ENCODE measurements around the gene EYA2.
A peak's percentile ranks its signal among the peaks of the same experiment; 100 is the strongest.

Gene EYA2

DNA sequence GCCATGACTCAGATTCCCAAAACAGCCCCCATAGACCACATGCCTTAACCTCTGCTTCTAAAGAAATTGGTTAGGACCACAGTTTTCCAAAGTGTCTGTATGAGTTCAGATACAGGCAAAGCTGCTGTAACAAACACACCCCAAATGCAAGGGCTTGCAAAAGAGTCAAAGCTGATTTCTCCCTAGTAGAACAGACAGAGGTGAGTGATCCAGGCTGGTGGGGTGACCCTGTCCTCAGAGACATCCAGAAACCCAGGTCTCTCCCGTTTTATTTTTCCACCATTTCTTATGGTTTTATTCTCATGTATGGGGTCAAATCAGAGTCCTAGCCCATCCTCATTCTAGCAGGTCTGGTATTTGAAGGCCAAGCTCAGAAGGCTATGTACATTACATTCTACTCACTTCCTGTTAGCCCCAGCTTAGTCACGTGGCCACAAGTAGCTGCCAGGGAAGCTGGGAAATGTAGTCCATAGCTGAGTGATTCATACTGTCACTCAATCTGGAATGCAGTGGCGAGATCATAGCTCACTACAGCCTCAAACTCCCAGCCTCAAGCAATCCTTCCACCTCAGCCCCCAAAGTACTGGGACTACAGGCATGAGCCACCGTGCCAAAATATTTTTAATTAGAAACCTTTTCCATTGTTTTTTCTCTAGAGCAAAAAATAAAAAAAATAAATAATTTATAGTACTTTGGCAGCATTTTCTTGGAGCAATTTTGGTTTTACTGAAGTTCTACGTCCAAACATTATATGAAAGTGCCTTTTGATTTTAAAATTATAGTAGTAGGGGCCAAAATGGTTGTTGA lies 286.6 kb downstream of the EYA2 start:
- Histone ChIP-seq H3K9me3 (ENCODE audit: low read length) (no peaks in the 10 kb centered on the region), H3K4me1 (ENCODE audit: insufficient read depth, low read length) (no peaks in the 10 kb centered on the region), H2AFZ (ENCODE audit: low read depth, low read length) (peak overlapping the region; percentile 28), H3K27me3 (ENCODE audit: insufficient read depth, low read length) (no peaks in the 10 kb centered on the region), H3K36me3 (ENCODE audit: insufficient read depth, low read length) (no peaks in the 10 kb centered on the region), H3K4me3 (ENCODE audit: low read length) (no peak overlapping the region)

DNA sequence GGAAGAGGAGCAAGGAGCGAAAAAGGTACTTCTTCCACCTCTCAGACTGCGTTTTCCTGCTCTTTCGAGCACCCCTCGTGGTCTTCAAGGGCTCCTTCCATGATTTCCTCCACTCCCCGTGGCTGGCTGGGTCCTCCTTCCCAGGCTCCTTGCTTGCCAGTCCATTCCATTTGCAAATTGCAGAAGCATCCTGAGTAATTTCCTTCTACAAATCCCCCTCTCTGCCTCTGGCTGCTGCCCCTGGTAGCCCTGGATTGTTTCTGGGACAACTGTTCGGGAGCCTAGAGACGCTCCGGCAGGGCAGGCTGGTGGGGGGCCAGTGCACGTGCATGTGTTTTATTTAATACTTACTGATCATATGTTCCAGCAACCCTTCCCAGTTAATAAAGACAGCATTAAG lies 288.7 kb downstream of the EYA2 start:
- Histone ChIP-seq H2AFZ (ENCODE audit: low read depth, low read length) (no peak overlapping the region), H3K36me3 (ENCODE audit: insufficient read depth, low read length) (no peaks in the 10 kb centered on the region)

DNA sequence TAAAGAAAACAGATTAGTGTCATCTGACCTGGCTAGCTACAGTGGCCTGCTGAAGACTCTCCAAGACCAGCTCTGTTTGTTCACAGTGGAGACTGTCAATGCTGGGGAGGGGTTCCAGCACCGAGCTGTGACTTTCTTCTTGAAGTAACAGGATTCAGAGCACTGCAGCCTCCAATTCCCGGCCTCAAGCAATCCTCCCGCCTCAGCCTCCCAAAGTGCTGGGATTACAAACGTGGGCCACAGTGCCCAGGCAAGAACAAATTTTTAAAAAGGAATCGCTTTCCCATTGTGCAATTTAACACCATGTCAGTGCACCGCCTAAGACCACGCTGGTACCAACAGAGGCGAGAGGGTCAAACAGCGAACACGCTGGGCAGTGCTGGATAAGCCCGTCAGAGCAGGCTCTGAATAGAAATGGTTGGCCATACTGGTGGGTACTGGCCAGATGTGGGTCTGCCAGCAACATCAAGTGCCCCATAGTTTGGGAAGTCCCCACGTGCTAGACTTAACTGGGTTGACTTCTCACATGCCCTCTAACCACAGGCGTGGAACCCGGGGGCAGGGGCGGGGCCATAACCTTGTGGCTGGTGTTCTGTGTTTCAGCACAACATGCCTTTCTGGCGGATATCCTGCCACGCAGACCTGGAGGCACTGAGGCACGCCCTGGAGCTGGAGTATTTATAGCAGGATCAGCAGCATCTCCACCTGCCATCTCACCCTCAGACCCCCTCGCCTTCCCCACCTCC lies 293.0 kb downstream of the EYA2 start:
- no peaks in the 10 kb centered on the region for H3K4me1 ChIP-seq (ENCODE audit: insufficient read depth, low read length)
- H2AFZ ChIP-seq (ENCODE audit: low read depth, low read length) = no peak overlapping the region
- no peaks in the 10 kb centered on the region for H3K9me3 ChIP-seq (ENCODE audit: low read length)
- no peaks in the 10 kb centered on the region for H3K27me3 ChIP-seq (ENCODE audit: insufficient read depth, low read length)
- no peaks in the 10 kb centered on the region for H3K36me3 ChIP-seq (ENCODE audit: insufficient read depth, low read length)
- no peak overlapping the region for H3K4me3 ChIP-seq (ENCODE audit: low read length)

More for the DNA sequence above, 288.7 kb downstream of the EYA2 start:
- no peaks in the 10 kb centered on the region for H3K27me3 ChIP-seq (ENCODE audit: insufficient read depth, low read length)
- no peaks in the 10 kb centered on the region for H3K4me1 ChIP-seq (ENCODE audit: insufficient read depth, low read length)
- no peaks in the 10 kb centered on the region for H3K9me3 ChIP-seq (ENCODE audit: low read length)
- no peak overlapping the region for H3K4me3 ChIP-seq (ENCODE audit: low read length)

DNA sequence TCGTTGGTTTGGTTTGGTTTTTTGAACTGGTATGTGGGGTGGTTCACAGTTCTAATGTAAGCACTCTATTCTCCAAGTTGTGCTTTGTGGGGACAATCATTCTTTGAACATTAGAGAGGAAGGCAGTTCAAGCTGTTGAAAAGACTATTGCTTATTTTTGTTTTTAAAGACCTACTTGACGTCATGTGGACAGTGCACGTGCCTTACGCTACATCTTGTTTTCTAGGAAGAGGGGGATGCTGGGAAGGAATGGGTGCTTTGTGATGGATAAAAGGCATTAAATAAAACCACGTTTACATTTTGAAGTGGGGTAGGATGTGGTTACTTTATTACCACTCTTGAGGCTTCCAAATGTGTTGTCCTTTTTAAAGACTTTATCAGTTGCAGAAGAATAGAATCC lies 293.9 kb downstream of the EYA2 start:
- Histone ChIP-seq H3K36me3 (ENCODE audit: insufficient read depth, low read length) (no peaks in the 10 kb centered on the region), H3K4me1 (ENCODE audit: insufficient read depth, low read length) (no peaks in the 10 kb centered on the region), H3K27me3 (ENCODE audit: insufficient read depth, low read length) (no peaks in the 10 kb centered on the region), H2AFZ (ENCODE audit: low read depth, low read length) (no peak overlapping the region), H3K4me3 (ENCODE audit: low read length) (no peak overlapping the region), H3K9me3 (ENCODE audit: low read length) (no peaks in the 10 kb centered on the region)

DNA sequence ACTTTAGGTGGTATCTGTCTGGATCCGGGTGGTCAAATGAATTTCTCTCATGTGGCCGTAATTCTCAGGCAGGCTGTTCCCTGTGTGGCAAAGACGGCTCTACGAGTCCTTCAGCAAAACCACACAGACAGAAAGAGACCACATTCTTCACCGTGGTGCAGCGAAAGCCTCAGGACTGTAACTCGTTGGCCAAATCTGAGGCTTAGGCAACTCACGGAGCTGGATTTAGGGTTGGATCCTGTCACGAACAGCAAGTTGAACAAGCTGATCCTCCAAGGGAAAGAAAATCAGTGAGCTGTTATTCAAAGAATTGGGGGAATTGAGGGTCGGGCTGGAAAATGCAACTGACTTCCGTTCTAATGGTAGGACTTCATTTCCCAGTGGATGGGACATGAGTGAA lies 294.4 kb downstream of the EYA2 start:
- Histone ChIP-seq H3K27me3 (ENCODE audit: insufficient read depth, low read length) (no peaks in the 10 kb centered on the region), H3K9me3 (ENCODE audit: low read length) (no peaks in the 10 kb centered on the region), H3K36me3 (ENCODE audit: insufficient read depth, low read length) (no peaks in the 10 kb centered on the region), H3K4me1 (ENCODE audit: insufficient read depth, low read length) (no peaks in the 10 kb centered on the region), H2AFZ (ENCODE audit: low read depth, low read length) (no peak overlapping the region), H3K4me3 (ENCODE audit: low read length) (no peak overlapping the region)

DNA sequence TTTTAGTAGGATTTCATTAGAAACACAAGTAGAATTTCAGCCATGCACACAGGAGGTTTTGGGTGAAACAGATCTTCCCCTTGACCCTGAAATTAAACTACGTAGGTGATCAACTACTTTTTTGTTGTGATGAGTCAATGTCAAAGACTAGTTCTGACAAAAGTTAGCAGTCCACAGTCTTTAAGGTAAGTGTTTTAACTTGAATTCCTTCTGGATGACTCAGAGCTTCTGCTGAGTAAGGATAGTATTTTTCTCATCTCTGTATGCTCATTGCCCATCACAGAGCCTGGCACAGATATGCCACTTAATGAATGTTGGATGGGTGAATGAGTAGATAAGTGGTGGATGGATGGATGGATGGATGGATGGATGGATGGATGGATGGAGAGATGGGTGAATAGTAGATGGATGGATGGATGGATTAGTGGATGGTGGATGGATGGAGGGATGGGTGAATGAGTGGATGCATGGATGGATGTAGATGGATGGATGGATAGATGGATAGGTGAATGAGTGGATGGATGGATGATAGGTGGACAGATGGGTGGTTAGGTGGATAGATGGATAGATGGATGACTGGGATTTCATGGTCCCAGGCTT lies 296.5 kb downstream of the EYA2 start:
- H3K27me3 ChIP-seq (ENCODE audit: insufficient read depth, low read length) = no peaks in the 10 kb centered on the region
- H3K4me1 ChIP-seq (ENCODE audit: insufficient read depth, low read length) = no peaks in the 10 kb centered on the region

DNA sequence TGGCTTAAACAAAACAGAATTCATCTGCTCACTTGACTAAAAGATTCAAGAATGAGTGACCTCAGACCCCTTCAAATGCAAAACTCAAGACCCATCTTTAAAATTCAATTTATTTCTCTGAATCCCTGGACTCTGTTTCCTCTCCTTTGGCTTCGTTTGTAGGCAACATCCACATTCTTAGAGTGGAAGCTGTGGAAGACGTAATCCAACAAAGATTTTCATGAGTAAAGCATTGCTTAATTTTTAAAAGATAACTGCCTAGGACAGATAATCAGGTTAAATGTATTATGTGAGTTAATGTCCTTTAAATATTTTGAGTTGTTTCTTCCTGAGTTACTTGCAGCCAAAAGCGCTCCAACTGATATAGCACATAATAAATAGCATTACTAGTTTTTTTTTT lies 297.3 kb downstream of the EYA2 start:
- H3K4me1 ChIP-seq (ENCODE audit: insufficient read depth, low read length) = no peaks in the 10 kb centered on the region
- no peak overlapping the region for H2AFZ ChIP-seq (ENCODE audit: low read depth, low read length)
- H3K9me3 ChIP-seq (ENCODE audit: low read length) = no peaks in the 10 kb centered on the region
- no peaks in the 10 kb centered on the region for H3K27me3 ChIP-seq (ENCODE audit: insufficient read depth, low read length)
- H3K4me3 ChIP-seq (ENCODE audit: low read length) = no peak overlapping the region
- no peaks in the 10 kb centered on the region for H3K36me3 ChIP-seq (ENCODE audit: insufficient read depth, low read length)

More for the DNA sequence above, 296.5 kb downstream of the EYA2 start:
- Histone ChIP-seq H3K4me3 (ENCODE audit: low read length) (no peak overlapping the region), H2AFZ (ENCODE audit: low read depth, low read length) (no peak overlapping the region), H3K9me3 (ENCODE audit: low read length) (no peaks in the 10 kb centered on the region), H3K36me3 (ENCODE audit: insufficient read depth, low read length) (no peaks in the 10 kb centered on the region)

DNA sequence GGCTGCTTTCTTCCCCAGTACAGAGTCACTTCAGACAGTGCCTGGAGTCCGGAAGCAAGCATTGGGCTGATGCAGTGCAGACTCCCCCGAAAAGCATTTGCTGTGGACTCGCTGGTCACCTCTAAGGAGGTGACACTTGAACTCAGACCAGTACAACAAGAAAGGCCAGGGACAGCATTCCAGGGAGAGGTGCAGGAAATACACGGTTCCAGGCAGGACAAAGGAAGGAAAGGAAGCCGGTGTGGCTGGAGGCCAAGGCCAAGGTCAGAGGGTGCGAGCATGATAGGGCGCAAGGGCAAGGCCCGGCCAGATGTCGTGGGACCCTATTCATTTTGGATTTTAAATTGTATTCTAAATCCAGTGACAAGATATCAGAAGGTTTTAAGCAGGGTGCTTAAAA lies 300.9 kb downstream of the EYA2 start:
- no peaks in the 10 kb centered on the region for H3K36me3 ChIP-seq (ENCODE audit: insufficient read depth, low read length)
- no peaks in the 10 kb centered on the region for H3K27me3 ChIP-seq (ENCODE audit: insufficient read depth, low read length)
- no peaks in the 10 kb centered on the region for H3K4me1 ChIP-seq (ENCODE audit: insufficient read depth, low read length)
- no peak overlapping the region for H3K4me3 ChIP-seq (ENCODE audit: low read length)
- H2AFZ ChIP-seq (ENCODE audit: low read depth, low read length) = no peak overlapping the region
- no peaks in the 10 kb centered on the region for H3K9me3 ChIP-seq (ENCODE audit: low read length)

DNA sequence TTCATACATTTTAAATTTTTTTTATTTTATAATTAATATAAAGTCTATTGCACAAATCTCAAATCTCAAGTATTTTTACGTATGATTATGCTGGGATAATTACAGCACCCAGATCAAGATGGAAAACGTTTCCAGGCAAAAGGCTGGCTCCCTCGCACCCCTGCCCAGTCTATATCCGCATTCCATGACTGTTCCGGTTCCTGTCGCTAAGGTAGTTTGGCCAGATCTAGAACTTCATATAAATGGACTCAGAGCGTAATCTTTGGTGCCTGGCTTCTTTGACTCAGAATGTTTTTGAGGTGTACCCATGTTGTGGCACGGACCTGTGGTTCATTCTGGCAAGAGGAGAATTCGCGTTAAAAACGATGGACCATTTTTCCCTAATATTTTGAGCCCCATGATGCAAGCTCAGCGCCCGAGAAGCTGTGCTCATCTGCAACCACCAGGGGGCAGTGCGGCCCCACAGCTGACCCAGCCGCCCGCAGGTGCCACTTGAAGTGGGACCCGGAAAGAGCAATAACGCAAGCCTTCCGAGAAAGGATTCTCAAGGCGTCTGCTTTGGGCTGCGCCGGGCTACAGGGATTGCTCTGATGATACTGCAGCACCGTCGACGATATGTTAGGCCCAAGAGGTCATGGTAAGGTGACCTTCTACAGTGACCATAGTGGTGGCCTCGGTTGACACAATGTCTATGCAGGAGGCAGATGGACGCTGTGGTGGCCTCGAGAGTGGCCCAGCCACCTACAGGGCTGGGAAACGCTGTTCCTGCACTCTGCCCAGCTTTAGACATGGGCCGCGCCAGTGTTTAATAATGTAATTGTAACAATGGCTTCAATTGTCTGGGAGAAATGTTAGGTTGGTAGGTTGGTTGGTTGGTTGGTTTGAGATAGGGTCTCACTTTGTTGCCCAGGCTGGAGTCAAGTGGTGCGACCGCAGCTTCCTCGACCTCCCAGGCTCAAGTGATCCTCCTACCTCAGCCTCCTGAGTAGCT lies 301.7 kb downstream of the EYA2 start:
- no peaks in the 10 kb centered on the region for H3K9me3 ChIP-seq (ENCODE audit: low read length)
- H3K4me1 ChIP-seq (ENCODE audit: insufficient read depth, low read length) = no peaks in the 10 kb centered on the region
- H3K27me3 ChIP-seq (ENCODE audit: insufficient read depth, low read length) = no peaks in the 10 kb centered on the region
- H3K36me3 ChIP-seq (ENCODE audit: insufficient read depth, low read length) = no peaks in the 10 kb centered on the region
- no peak overlapping the region for H2AFZ ChIP-seq (ENCODE audit: low read depth, low read length)
- no peak overlapping the region for H3K4me3 ChIP-seq (ENCODE audit: low read length)

DNA sequence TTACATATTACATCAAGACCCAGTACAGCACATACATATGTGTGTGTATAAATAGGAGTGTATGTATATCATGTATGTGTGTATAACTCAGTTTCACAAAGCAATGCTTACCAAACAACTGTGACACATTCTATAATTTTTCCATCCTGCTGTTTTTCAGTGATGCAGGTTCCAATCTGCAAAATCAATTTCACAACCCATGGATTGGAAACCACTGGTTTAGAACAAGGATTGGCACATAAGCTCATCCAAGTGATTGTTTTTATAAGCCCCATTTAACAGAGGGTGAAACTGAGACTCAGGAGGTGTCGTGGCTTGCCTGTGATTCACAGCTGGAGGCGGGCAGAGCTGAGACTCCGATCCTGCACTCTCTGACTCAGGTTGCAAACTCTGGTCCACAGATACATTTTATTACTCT lies 303.6 kb downstream of the EYA2 start:
- Histone ChIP-seq H3K36me3 (ENCODE audit: insufficient read depth, low read length) (no peaks in the 10 kb centered on the region), H3K27me3 (ENCODE audit: insufficient read depth, low read length) (no peaks in the 10 kb centered on the region), H3K9me3 (ENCODE audit: low read length) (no peaks in the 10 kb centered on the region), H3K4me1 (ENCODE audit: insufficient read depth, low read length) (no peaks in the 10 kb centered on the region), H2AFZ (ENCODE audit: low read depth, low read length) (no peak overlapping the region), H3K4me3 (ENCODE audit: low read length) (no peak overlapping the region)

DNA sequence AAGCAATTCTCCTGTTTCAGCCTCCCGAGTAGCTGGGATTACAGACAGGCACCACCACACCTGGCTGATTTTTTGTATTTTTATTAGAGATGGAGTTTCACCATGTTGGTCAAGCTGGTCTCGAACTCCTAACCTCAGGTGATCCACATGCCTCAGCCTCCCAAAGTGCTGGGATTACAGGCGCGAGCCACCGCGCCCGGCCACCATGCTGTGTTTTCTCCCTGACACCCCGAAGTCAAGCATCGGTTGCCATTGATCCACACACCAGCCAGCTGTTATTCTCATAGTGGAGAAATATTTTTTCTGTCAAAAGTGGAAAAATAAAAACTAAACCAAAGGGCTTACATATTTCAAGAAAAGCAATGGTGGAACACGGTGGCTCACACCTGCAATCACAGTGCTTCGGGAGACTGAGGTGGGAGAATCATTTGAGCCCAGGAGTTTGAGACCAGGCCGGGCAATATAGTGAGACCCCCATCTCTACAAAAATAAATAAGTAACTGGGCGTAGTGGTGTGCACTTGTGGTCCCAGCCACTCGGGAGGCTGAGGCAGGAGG lies 304.4 kb downstream of the EYA2 start:
- no peaks in the 10 kb centered on the region for H3K36me3 ChIP-seq (ENCODE audit: insufficient read depth, low read length)
- H2AFZ ChIP-seq (ENCODE audit: low read depth, low read length) = no peak overlapping the region
- H3K27me3 ChIP-seq (ENCODE audit: insufficient read depth, low read length) = no peaks in the 10 kb centered on the region
- H3K4me3 ChIP-seq (ENCODE audit: low read length) = no peak overlapping the region
- H3K4me1 ChIP-seq (ENCODE audit: insufficient read depth, low read length) = no peaks in the 10 kb centered on the region
- no peaks in the 10 kb centered on the region for H3K9me3 ChIP-seq (ENCODE audit: low read length)

DNA sequence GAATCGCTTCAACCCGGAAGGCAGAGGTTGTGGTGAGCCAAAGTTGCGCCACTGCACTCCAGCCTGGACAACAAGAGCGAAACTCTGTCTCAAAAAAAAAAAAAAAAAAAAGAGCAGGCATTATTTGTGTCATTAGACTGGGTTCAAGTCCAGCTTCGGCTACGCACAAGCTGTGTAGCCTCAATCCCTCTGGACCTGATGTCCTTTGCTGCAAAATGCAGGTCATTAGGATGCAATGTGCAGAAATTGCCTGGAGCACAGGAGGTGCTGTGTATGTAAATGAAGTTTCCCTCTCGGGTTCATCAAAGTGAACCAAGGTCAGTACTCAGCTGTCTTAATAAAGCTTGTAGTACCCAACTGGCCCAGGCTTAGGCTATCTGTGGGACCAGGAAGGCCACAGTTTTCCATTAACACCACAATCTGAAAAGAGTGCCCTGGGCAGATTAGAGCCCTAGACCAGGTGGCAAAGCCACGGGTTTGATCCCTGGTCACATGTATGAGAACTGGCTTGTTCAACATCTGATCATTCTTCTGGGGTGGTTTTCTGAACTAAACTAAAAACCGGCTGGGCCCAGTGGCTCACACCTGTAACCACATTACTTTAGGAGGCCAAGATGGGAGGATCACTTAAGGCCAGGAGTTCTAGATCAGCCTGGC lies 306.6 kb downstream of the EYA2 start:
- Histone ChIP-seq H3K36me3 (ENCODE audit: insufficient read depth, low read length) (no peaks in the 10 kb centered on the region), H3K9me3 (ENCODE audit: low read length) (no peaks in the 10 kb centered on the region), H2AFZ (ENCODE audit: low read depth, low read length) (no peak overlapping the region), H3K27me3 (ENCODE audit: insufficient read depth, low read length) (no peaks in the 10 kb centered on the region), H3K4me1 (ENCODE audit: insufficient read depth, low read length) (no peaks in the 10 kb centered on the region), H3K4me3 (ENCODE audit: low read length) (no peak overlapping the region)

Measured in neuron (in vitro differentiated cells).